WERI-Rb-1 (cell line): ENCODE data around the gene C17orf78.
A peak's percentile ranks its signal among the peaks of the same experiment; 100 is the strongest.

ENCODE experiments used
- DNase-seq: peaks from one replicate; pipeline ENCODE4 v3.0.0-alpha.2; 2020
- H3K27ac ChIP-seq: fragments of 250-450 bp; sonication (Bioruptor Pico); 2 replicates; pipeline ENCODE4 v1.5.1; 2020; ENCODE audit warnings: mild to moderate bottlenecking, moderate library complexity
- H3K27me3 ChIP-seq: fragments of 250-450 bp; sonication (Bioruptor Pico); 2 replicates; pipeline ENCODE4 v1.5.1; 2021; ENCODE audit warnings: mild to moderate bottlenecking, low read depth, moderate library complexity; ENCODE audit not compliant: insufficient read depth, severe bottlenecking
- H3K36me3 ChIP-seq: fragments of 250-450 bp; sonication (Bioruptor Pico); 2 replicates; pipeline ENCODE4 v1.5.1; 2020; ENCODE audit warnings: mild to moderate bottlenecking, moderate library complexity
- H3K4me3 ChIP-seq: 2 replicates; pipeline ENCODE4 v1.5.1; 2011; ENCODE audit warnings: low read depth, mild to moderate bottlenecking, control low read depth, low read length
- H3K9me3 ChIP-seq: fragments of 250-450 bp; sonication (Bioruptor Pico); 2 replicates; pipeline ENCODE4 v1.5.1; 2021; ENCODE audit warnings: mild to moderate bottlenecking, moderate library complexity; ENCODE audit not compliant: severe bottlenecking
- TF ChIP-seq, protein P1 (sequence below): IDR thresholded peaks from 2 replicates; pipeline ENCODE4 v1.5.1; 2011; ENCODE audit warnings: low read depth, mild to moderate bottlenecking, control low read depth, inconsistent platforms, low read length

The C17orf78 gene

DNA sequence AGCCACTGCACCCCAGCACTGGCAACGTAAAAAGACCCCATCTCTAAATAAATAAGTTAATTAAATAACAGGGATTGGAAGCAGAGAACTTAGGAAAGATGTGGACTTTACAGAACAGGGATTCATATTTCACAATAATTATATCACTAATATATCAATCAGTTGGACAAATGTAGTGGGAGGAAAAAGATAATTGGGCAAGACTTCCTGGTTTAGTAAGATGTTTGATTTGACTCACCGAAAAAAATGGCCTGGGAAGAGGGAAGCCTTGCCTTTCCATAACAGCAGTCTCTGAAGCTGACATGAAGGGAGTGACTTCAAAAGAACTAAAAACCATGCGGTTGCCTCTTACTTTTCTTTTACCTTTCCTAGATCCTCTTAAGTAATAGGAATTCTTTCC lies 15.2 kb upstream of the C17orf78 start:
- Histone ChIP-seq H3K4me3 (no peak overlapping the region), H3K27ac (no peak overlapping the region), H3K9me3 (no peaks in the 10 kb centered on the region), H3K27me3 (no peaks in the 10 kb centered on the region), H3K36me3 (peaks cover 10% of the 10 kb centered on the region; the same call in 1 of the 2 replicates)
- no peak for DNase-seq
- TF ChIP-seq, protein P1, sequence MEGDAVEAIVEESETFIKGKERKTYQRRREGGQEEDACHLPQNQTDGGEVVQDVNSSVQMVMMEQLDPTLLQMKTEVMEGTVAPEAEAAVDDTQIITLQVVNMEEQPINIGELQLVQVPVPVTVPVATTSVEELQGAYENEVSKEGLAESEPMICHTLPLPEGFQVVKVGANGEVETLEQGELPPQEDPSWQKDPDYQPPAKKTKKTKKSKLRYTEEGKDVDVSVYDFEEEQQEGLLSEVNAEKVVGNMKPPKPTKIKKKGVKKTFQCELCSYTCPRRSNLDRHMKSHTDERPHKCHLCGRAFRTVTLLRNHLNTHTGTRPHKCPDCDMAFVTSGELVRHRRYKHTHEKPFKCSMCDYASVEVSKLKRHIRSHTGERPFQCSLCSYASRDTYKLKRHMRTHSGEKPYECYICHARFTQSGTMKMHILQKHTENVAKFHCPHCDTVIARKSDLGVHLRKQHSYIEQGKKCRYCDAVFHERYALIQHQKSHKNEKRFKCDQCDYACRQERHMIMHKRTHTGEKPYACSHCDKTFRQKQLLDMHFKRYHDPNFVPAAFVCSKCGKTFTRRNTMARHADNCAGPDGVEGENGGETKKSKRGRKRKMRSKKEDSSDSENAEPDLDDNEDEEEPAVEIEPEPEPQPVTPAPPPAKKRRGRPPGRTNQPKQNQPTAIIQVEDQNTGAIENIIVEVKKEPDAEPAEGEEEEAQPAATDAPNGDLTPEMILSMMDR = no peak

DNA sequence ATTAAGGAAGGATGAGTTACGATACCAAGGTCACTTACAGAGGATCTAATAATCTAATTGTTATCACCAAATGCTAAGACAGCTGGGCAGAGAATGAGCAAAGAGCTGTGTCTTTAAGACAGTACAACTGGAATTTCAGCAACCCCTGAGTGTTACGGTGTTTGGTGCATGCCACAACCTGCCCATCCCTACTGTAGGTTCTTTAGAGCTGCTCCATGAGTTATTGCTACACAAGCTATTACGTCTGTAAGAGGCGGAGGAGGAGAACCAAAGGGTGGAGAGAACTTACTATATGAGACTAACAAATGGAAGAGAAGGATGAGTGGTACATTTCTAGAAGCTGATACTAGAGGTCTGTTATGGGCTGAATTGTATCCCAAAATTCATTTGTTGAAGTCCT lies 14.2 kb upstream of the C17orf78 start:
- H3K27me3 ChIP-seq = no peaks in the 10 kb centered on the region
- H3K9me3 ChIP-seq = no peaks in the 10 kb centered on the region
- H3K27ac ChIP-seq = no peak overlapping the region
- TF ChIP-seq, protein P1 = no peak
- peak; percentile 35 for DNase-seq
- H3K4me3 ChIP-seq = no peak overlapping the region
- H3K36me3 ChIP-seq = peaks cover 8% of the 10 kb centered on the region; the same call in 1 of the 2 replicates

DNA sequence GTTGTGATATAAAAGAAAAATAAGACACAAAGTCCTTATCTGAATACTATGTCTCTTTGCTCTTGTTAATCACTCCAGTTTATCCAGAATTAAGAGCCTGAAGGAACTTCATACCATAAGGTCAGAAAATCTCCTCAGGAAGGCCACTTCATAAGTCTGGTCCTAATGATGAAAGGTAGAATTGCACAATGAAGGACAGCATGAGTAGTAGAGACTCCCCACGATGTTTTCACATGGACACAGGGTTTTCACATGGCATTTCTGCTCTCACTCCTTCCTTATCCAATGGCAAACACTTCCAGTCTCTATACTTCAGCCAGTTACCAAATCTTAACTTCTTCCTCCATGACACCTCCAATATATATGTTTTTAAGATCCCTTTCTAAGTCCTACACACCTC lies 10.2 kb upstream of the C17orf78 start:
- H3K9me3 ChIP-seq = no peaks in the 10 kb centered on the region
- H3K36me3 ChIP-seq = no peaks in the 10 kb centered on the region
- DNase-seq = no peak
- no peaks in the 10 kb centered on the region for H3K27me3 ChIP-seq
- no peak overlapping the region for H3K27ac ChIP-seq
- H3K4me3 ChIP-seq = no peak overlapping the region
- TF ChIP-seq, protein P1 = no peak

DNA sequence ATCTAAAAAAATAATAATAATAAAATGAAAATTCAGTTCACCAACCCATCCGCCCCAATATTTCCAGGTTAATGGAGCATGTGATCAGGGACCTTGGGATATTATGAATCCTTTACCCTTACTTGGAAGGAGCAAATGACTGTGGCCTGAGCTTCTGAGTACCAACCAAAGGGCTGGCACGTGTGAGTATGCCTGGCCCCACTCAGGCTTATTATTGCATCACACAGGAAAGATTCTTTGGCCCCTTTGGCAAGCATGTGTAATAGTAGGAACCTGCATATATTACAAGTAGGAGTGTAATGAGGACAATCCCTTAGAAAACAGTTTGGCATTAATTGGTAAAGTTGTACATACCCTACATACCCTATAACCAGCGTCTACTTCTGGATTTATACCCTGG lies 7.2 kb upstream of the C17orf78 start:
- H3K27me3 ChIP-seq = no peaks in the 10 kb centered on the region
- TF ChIP-seq, protein P1 = no peak
- no peak overlapping the region for H3K27ac ChIP-seq
- no peak for DNase-seq
- no peaks in the 10 kb centered on the region for H3K36me3 ChIP-seq
- H3K9me3 ChIP-seq = no peaks in the 10 kb centered on the region
- no peak overlapping the region for H3K4me3 ChIP-seq

DNA sequence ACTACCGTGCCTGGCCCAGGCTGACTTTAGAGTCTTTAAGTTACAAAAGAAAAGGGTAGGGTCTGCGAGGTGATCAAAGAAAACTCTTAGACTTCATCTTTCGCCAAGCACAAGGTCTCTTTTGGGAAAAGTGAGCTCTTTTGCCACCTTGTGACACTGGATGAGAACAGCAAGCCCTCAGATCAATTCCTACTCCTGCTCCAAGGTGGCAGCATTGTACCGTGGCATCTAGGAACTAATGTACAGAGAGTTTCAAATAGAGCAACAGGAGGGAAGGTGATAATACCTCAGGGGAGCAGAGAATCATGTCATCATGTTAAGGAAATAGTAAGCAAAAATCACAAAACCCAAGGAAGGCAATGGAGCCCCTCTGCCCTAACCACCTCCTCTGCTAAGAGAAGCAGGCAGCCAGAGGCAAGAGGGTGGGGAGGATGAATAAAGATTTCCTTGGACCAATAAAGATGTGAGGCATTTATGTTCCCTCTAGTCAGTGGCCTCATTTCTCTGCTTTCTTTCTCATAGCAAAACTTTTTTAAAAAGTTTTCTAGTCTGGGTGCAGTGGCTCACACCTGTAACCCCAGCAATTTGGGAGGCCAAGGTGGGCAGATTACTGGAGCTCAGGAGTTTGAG lies 2.1 kb upstream of the C17orf78 start:
- Histone ChIP-seq H3K9me3 (no peaks in the 10 kb centered on the region), H3K27me3 (no peaks in the 10 kb centered on the region), H3K27ac (no peak overlapping the region; the same call in 1 of the 2 replicates), H3K36me3 (no peaks in the 10 kb centered on the region), H3K4me3 (no peak overlapping the region)
- TF ChIP-seq, protein P1 = peak; percentile 98
- peak; percentile 80 for DNase-seq

DNA sequence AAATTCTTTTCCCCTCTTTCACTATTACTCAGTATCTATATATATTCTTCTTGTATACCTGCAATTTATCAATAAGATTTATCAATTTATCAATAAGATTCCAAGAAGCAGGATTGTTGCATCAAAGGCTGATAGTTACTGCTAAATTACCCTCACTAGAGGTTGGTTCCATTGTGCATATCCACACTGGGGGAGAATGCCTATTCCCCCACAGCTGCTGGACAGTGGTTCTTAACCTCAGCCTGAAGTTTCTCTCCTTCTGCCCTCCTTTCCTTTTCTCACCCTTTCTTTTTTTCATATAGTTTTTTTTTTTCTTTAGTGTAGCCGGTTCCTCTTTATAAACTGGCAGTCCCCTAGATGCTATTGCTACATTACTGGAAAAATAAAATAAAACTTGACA lies 6.3 kb downstream of the C17orf78 start:
- TF ChIP-seq, protein P1 = no peak
- H3K36me3 ChIP-seq = no peaks in the 10 kb centered on the region
- no peaks in the 10 kb centered on the region for H3K9me3 ChIP-seq
- no peak overlapping the region for H3K4me3 ChIP-seq
- H3K27ac ChIP-seq = no peak overlapping the region
- DNase-seq = no peak
- H3K27me3 ChIP-seq = no peaks in the 10 kb centered on the region
